GM11168 (cell line): Measurements from ENCODE around the gene EXD3.
"Not testable (repeated sequence)": the region's sequence is repeated elsewhere in the genome, so short reads cannot be mapped to it uniquely, and the experiment has no call there.

Experiments used
- in situ Hi-C: fragments of 300-500 bp; cut with MboI; formaldehyde crosslinking; loops from one replicate; pipeline ENCODE4 v1.12.0; 2022; ENCODE audit warnings: low sequenced_read_pairs; ENCODE audit not compliant: unreplicated experiment

Gene EXD3

DNA sequence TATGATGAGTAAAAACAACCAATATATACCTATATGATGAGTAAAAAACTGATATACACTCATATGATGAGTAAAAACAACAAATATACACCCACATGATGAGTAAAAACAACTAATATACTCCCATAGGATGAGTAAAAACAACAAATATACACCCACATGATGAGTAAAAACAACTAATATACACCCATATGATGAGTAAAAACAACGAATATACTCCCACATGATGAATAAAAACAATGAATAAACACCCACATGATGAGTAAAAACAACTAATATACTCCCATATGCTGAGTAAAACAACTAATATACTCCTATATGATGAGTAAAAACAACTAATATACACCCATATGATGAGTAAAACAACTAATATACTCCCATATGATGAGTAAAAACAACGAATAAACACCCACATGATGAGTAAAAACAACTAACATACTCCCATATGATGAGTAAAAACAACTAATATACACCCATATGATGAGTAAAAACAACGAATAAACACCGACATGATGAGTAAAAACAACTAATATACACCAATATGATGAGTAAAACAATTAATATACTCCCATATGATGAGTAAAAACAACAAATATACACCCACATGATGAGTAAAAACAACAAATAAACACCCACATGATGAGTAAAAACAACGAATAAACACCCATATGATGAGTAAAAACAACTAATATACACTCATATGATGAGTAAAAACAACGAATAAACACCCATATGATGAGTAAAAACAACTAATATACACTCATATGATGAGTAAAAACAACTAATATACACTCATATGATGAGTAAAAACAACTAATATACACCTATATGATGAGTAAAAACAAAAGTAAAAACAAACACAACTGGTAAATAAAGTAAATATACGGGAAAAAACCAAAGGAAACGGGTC lies 95.1 kb downstream of the EXD3 start:
- in situ Hi-C loops, result not testable (repeated sequence)

DNA sequence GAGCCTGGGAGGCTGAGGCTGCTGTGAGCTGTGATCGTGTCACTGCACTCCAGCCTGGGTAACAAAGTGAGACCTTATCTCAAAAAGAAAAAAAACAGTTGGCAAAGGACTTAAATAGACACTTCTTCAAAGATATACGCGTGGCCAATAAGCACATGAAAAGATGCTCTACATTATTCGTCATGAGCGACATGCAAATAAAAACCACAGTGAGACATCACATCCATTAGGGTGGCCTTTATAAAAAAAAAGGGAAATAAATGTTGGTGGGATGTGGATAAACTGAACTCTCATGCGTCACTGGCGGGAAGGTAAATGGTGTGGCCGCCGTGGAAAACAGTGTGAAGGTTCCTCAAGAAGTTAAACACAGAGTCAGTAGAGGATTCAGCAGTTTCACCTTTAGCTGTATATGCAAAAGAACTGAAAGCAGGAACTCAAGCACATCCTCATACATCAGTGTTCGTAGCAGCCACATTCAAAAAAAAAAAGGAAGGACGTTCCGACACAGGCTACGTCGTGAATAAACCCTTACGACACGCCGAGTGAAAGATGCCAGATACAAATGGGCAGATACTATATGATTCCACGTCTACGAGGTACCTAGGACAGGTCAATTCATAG lies 96.4 kb downstream of the EXD3 start:
- in situ Hi-C loops, result no loop called here

DNA sequence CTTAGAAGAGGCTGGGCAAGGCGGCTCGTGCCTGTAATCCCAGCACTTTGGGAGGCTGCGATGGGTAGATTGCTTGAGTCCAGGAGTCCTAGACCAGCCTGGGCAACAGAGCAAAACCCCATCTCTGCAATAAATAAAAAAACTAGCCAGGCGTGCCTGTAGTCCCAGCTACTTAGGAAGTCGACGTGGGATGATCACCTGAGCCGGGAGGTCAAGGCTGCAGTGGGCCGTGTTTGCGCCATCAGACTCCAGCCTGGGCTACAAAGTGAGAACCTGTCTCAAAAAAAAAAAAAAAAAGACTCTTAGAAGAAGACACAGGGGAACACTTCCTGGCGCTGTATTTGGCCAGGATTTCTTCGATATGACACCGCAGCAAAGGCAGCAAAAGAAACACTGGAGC lies 97.2 kb downstream of the EXD3 start:
- in situ Hi-C loops, result no loop called here

DNA sequence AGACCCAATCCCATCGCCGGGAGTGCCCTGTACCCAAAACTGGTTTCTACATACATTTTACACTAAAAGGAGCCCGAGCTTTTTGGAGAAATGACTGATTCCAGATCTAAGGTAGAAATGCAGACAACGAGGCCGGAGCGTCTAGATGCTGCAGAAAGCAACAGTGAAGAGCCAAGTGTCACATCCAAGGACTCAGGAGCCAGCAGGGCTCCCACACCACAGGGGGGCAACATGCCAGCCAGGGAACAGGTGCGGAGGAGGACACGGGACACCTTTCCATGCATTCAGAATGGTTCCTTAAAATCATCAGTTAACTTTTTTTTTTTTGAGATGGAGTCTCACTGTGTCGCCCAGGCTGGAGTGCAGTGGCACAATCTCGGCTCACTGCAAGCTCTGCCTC lies 97.8 kb downstream of the EXD3 start:
- in situ Hi-C loops, result no loop called here

DNA sequence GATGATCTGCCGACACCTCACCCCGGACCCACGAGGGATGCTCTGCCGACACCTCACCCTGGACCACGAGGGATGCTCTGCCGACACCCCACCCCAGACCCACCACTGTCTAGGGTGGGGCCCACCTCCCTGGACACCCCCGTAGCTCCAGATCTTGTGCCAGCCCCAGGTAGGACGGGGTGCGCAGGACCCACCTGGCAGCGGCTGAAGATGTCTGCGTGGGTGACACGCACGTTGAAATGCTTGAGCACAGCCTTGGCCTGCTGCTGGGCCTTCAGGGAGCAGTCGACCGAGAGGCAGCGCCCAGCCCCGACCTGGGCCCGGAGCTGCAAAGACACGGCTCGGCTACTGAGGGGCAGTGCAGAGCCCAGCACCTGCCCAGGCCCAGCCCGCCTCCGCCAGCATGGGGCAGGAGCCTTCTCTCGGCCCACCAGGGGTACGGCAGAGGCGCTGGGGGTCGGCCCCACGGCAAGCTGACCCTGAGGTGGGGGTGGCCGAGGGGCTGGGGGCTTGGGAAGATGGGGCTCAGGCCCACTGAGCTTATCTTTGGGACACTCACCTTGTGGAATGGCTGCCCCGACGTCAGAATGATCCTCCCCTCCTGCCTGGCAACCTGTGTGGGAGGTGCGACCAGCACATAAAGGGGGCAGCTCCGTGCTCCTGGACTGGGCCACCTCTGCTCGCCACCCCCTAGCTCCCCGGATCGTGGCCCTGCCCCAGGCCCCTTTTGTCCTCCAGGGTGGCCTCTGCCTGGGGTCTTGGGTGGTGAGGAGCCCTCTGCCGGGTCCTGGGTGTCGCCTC lies 99.2 kb downstream of the EXD3 start:
- in situ Hi-C loops, result no loop called here

DNA sequence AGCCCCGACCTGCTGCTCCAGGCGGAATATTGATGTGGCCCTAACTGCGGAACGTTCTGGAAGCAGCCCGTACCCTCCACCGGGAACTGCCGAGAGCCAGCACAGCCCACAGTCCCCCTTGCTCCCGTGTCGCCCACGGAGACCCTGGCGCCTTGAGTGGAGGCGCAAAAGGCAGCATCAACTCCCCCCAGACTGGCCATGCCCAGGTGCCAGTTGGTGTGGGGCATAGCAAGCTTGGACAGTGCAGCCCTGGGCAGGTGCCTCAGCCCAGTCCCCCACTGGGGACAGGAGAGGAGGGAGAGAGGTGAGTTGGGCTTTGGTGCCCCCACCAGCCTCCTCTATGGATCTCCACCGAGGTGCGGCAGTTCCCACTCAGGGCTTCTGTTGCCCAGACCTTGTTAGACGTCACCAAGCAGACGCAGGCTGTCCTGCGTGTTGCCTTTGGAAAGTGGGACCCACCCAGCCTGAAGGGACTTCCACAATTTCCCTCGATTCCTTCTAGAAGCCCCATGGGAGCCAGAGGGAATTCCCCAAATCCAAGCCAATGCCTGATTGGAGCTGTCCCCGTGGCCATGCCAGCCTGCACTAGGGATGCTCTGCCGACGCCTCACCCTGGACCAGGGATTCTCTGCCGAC lies 101.1 kb downstream of the EXD3 start:
- in situ Hi-C loops, result no loop called here

DNA sequence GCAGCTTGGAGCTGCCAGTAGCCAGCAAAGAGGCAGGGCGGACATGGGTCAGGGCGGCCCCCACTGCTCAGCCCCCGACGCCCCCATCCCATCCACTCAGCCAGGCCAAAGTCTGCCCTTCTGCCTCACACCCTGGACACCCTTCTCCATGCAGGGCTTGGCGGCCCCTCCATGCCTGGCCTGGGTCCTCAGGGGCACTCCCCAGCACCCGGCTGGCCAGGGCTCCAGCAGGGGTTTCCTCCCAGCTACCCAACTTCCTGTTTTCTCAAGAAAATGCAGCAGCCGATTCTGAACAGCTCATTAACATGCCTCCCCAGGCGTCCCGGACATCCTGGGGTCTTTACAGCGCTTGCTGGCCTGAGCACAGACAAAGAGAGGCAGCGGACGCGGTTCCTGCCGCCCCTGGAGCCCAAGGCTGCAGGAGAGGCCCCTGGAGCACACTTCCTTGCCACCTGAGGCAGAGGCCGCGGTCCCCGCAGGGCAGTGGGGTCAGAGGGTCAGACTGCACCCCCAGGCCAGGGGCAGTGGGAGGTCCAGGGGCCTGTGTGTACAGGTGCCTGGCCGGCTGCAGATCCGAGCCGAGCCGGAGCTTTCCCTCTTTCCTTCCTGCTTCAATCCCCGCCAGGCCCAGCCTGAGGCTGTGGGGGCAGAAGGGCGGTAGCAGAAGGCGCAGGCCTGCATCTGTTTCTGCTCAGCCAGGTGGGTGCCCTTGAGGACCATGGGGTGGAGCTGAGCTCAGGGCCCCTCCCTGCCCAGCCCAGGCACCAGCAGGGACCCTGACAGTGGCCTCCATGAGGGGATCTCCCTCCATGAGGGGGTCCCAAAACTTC lies 102.2 kb downstream of the EXD3 start:
- in situ Hi-C loops, result no loop called here

DNA sequence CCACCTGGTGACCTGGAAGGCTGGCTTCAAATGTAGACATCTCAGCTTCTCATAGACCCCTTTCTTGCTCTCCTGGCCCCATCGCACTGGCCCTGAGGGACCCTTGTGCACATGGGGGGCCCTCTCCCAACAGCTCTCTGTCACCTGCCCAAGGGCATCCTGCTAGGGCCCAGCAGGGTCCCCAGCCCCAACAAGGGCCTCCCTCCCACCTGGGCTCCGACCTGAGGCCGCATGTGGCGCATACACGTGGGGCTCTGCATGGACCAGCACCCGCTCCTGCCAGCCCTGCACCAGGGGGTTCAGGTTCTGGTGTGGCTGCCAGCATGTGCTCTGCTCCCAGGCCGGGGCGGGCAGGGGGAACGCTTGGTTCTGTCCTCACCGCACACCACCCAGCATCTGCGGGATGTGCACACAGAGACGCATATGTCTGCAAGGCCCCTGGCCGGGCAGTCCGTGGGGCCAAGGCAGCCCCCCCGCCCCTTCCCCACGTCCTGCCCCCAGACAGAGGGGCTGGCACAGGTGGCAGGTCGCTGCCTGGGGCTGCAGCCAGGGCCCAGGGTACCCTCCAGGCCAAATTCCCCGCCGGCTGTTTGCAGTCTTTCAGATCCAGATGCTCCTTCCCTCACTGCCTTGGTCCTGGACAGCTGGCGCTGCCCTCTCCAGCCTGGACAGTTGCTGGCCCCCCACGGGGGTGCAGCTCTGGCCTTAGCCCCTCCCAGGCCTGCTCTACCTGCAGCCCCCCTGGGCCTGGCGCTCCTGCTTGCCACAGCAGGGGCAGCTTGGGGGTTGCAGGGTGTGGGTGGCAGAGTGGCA lies 103.0 kb downstream of the EXD3 start:
- in situ Hi-C loops, result no loop called here

DNA sequence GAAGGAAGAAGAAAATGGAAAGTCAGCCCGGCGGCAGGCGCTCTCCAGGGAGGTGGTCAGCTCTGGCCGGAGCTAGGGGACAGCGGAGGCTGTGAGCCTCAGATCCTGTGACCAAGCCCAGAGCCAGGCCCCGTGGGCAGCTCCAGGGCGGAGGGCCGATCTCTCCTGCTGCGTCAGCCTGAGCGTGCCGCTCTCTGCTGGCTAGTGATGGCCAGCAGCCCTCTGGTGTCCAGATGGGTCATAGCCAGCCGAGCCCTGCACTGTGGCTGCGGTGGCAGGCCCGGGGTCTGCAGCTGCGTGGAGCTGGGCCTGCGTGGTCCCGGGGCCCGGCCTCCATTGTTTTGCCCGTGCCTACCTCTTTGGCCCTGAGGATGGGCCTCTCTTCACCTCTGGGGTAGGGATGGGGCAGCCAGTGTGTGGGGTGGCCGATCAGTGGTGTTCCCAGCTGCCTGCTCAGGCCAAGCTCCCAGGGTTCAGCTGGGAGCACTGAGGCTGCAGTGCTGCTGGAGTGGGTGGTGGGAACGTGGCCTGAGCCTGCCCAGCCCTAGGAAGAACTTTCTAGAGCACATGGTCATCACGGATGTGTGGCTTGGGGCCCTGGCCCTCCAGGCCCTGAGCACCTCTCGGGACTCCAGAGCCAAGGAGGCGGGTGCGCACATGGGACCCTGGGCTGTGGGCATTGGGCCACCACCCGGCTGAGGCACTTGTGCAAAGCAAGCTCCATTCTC lies 103.8 kb downstream of the EXD3 start:
- in situ Hi-C loops, result no loop called here

DNA sequence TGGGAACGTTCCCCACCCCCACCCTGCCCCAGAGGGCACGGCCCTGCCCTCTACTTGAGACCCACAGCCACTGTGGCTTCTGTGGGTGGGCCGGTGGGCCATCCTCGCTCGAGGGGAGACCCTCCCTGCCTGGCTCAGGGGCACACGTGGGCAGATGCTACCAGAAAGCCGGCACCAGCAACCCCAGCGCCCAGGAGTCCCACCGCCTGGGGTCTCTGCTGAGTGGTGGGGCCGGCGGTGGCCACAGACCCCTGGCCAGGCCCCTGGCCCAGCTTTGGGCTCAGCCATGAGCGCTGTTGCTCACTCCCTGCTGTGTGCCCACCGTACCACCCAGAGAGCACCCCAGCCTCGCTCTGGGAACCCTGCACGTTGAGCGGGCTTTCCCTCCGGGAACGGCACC lies 104.4 kb downstream of the EXD3 start:
- in situ Hi-C loops, result no loop called here

DNA sequence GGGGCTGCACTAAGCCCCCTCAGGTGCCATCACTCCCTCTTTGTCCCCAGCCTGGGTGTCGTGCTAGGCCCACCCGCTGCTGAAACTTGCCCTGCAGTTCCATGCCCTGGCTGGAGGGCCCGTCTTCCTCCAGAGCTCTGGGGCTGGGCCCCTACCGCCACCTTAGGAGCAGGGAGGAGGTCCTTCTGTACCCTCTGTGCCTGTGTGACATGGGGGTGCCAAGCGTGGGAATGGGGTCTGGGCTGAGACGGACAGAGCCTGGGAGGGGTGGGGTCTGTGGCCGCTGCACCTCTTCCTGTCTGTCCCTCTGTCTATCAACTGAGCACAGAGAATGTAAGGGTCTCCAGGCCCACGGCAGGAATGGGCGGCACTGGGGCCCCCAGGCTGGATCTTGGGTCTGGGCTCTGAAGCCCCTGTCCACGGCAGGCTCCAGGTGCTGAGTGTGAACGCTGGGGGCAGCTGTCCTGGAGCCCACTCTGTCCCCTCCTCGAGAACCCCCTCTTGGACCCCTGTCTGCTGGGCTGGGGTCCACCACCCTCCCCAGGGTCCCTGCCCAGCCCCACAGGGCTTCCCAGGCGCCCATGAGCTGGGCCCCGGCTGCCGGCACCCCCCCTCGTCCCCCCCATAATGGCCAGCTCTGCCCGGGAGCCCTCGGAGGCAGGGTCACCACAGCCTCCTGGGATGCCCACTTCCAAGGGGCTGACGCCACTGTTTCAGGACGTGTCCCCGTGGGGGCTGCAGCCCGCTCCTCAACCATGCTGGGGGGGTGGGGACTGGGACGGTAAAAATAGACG lies 105.0 kb downstream of the EXD3 start:
- in situ Hi-C loops, result no loop called here

DNA sequence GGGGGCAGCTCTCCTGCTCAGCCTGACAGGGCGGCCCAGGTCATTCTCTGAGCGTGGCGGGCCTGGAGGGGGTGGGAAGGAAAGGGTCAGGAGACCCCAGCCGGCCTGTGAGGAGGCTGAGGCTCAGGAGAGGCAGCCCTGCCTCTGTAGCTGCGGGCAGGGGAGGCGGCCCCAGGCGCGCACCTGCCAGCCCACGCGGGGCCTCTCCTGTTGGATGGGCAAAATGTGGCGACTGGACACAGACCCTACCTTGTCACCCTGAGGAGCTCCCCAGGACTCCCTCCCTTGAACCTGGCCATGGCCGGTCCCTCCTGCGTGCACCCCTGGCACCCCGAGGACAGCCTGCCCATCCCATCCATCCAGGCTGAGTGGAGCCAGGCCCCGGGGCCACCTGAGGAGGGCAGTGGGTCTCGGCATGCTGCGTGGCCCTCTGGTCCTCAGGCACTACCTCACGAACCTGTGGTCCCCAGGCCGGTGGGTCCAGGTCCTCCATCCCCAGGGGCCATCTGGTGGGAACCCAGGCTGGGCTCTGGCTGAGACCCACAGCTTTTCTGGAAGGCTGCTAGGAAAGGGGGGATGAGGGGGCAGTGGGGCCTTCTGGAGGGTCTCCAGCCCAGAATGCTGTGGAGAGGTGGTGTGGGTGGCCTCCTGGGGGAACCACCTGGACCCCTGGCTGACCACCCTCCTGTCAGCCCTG lies 105.8 kb downstream of the EXD3 start:
- in situ Hi-C loops, result no loop called here

DNA sequence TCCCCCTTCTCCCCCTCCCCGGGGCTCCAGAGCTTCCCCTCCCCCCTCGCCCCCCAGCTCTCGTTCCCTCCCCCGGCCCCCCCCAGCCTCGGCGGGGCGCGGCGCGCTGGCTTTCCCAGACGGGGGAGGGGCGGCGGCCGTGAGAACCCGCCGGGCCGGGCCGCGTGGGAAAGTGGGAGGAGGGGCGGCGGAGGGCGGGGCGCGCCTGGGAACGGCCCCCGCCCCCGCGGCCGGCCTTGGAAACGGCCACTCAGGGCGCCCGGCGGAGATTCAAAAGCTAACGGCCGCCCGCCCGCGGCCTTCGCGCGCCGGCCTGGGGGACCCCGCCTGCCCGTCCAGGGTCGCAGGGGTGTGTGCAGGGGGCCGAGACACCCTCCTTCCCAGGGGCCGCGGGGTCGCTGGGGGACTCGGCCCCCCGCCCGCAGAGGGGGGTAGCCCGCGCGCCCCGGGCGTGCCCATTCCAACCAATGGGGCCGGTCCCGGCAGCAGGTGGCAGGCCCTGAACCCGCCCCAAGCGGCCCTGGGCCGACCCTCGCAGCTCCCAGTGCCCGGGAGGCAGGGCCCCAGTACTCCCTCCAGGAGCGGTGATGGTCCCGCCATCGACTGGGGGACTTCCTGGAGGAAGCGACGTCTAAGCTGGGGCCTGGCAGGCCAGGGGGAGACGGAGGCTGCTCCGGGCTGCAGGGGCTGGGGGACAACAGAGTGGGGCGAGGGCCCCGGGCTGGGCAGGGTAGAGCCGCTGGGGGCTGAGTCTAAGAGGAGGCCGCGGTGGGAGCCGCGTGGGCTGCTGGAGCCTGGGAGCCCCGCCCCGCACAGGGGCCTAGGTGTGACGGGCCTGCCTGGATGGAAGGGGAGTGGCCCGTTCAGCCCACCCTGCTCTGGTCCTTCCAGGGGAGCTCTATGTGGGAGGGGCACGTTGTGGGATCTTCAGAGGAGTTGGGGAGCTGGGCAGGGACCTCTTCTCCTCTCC lies 106.7 kb downstream of the EXD3 start:
- in situ Hi-C loops, result no loop called here

DNA sequence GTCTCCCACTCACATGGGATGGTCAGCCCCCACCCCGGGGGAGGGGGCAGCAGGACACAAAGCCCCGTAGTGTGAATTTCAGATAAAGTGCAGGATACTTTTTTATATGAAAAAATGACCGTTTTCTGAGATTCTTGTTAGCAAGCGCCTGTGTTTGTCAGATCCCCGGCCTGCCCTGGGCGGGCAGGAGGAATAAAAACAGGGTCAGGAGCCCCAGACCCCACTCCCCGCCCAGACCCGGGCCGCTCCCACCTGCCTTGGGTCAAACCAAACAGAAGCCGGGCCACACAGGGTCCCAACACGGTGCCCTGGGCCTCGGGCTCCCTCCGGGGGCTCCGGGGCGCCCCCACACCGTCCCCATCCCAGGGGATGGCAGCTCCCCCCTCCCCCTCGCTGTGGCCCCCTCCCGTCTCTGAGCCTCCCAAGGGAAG lies 107.4 kb downstream of the EXD3 start:
- in situ Hi-C loops, result no loop called here
